Subcutaneous abdominal adipose tissue (tissue), 5 donors: ENCODE measurements around the gene ZNF722.
"Not testable (repeated sequence)": the region's sequence is repeated elsewhere in the genome, so short reads cannot be mapped to it uniquely, and the experiment has no call there.

Experiments
- H3K27ac ChIP-seq: one replicate; pipeline ENCODE4 v1.7.0; 2013; ENCODE audit warnings: low read depth, mild to moderate bottlenecking, inconsistent platforms, low read length, moderate library complexity
- H3K27me3 ChIP-seq, 5 donors: one replicate each; pipeline ENCODE4 v1.7.0; 2013; ENCODE audit warnings: low read length in 5 of 5, inconsistent platforms in 1 of 5; ENCODE audit not compliant: control insufficient read depth in 5 of 5, insufficient read depth in 4 of 5
- H3K36me3 ChIP-seq, 5 donors: one replicate each; pipeline ENCODE4 v1.7.0; 2013; ENCODE audit warnings: low read length in 5 of 5; ENCODE audit not compliant: control insufficient read depth in 5 of 5, insufficient read depth in 5 of 5
- H3K4me1 ChIP-seq, 5 donors: one replicate each; pipeline ENCODE4 v1.7.0; 2013; ENCODE audit warnings: low read length in 5 of 5, mild to moderate bottlenecking in 3 of 5, moderate library complexity in 1 of 5; ENCODE audit not compliant: control insufficient read depth in 5 of 5, insufficient read depth in 5 of 5
- H3K4me3 ChIP-seq, 5 donors: one replicate each; pipeline ENCODE4 v1.7.0; 2013; ENCODE audit warnings: low read length in 5 of 5, low read depth in 1 of 5
- H3K9ac ChIP-seq, 5 donors: one replicate each; pipeline ENCODE4 v1.7.0; 2013; ENCODE audit warnings: low read length in 5 of 5, mild to moderate bottlenecking in 4 of 5, moderate library complexity in 3 of 5
- H3K9me3 ChIP-seq, 5 donors: one replicate each; pipeline ENCODE4 v1.7.0; 2013; ENCODE audit warnings: low read length in 5 of 5; ENCODE audit not compliant: control insufficient read depth in 5 of 5
- donor health status: healthy.
- donor health status: healthy.
- donor health status: healthy.
- donor health status: healthy.
- donor health status: healthy.

ZNF722 gene

GRCh38 chr7:63998549-63998948 is at the start of gene ZNF722:
TSS of gene ZNF722 (plus strand) at chr7:63998849. CDS start at chr7:63998962, 113 bp downstream.
- Histone ChIP-seq H3K27me3 (no peaks in the 10 kb centered on the region), H3K27ac (no peak within 1 kb of the TSS), H3K9me3 (peaks cover 3 to 42% (median 25%) of the 10 kb centered on the region in 5 donors), H3K9ac (no peak within 1 kb of the TSS), H3K4me1 (no peaks in the 10 kb centered on the region), H3K36me3 (no peaks in the 10 kb centered on the region), H3K4me3 (no peak within 1 kb of the TSS)

GRCh38 chr7:63953181-63953580 is 45.5 kb upstream of the ZNF722 start:
- no peak overlapping the region for H3K9ac ChIP-seq
- no peaks in the 10 kb centered on the region for H3K36me3 ChIP-seq
- H3K4me1 ChIP-seq, result no peaks in the 10 kb centered on the region
- no peaks in the 10 kb centered on the region for H3K27me3 ChIP-seq
- H3K4me3 ChIP-seq, result peak overlapping the region in 1 of 5 donors; percentile 13
- peaks cover 0 to 40% (median 17%) of the 10 kb centered on the region in 5 donors for H3K9me3 ChIP-seq
- H3K27ac ChIP-seq, result no peak overlapping the region

GRCh38 chr7:63968629-63969028 is 30.0 kb upstream of the ZNF722 start:
- Histone ChIP-seq H3K4me1 (no peaks in the 10 kb centered on the region), H3K4me3 (no peak overlapping the region), H3K27me3 (no peaks in the 10 kb centered on the region), H3K9ac (no peak overlapping the region), H3K36me3 (no peaks in the 10 kb centered on the region), H3K27ac (no peak overlapping the region), H3K9me3 (peaks cover 0 to 11% (median 5%) of the 10 kb centered on the region in 5 donors)

- not testable (repeated sequence) for H3K27me3 ChIP-seq, H3K27ac ChIP-seq, H3K9ac ChIP-seq, H3K36me3 ChIP-seq, H3K4me1 ChIP-seq
- H3K9me3 ChIP-seq, result peaks cover 12 to 52% (median 47%) of the 10 kb centered on the region in 5 donors
- peak overlapping the region in 1 of 5 donors; percentile 33 for H3K4me3 ChIP-seq
Observed at GRCh38 chr7:64015496-64015895, 16.8 kb downstream of the ZNF722 start.

- Histone ChIP-seq H3K36me3 (no peaks in the 10 kb centered on the region), H3K4me1 (peaks cover 0 to 3% (median 0%) of the 10 kb centered on the region in 5 donors), H3K27me3 (peaks cover 0 to 3% (median 0%) of the 10 kb centered on the region in 5 donors), H3K4me3 (no peak overlapping the region), H3K27ac (no peak overlapping the region), H3K9ac (no peak overlapping the region), H3K9me3 (peaks cover 14 to 80% (median 59%) of the 10 kb centered on the region in 5 donors)
Observed at GRCh38 chr7:64035388-64035787, 36.7 kb downstream of the ZNF722 start.

- Histone ChIP-seq H3K27ac (no peak overlapping the region), H3K9me3 (peaks cover 14 to 73% (median 47%) of the 10 kb centered on the region in 5 donors), H3K4me1 (no peaks in the 10 kb centered on the region), H3K4me3 (peak overlapping the region in 4 of 5 donors; percentile 9 to 33 (median 24)), H3K36me3 (no peaks in the 10 kb centered on the region), H3K27me3 (peaks cover 0 to 3% (median 0%) of the 10 kb centered on the region in 5 donors), H3K9ac (no peak overlapping the region)
Observed at GRCh38 chr7:64037095-64037494, 38.4 kb downstream of the ZNF722 start.

- Histone ChIP-seq H3K27ac (peak within 1 kb of the TSS; percentile 67), H3K4me1 (peaks cover 0 to 14% (median 12%) of the 10 kb centered on the region in 5 donors), H3K4me3 (peak within 1 kb of the TSS; percentile 77 to 97 (median 90)), H3K9ac (peak within 1 kb of the TSS; percentile 64 to 83 (median 79)), H3K27me3 (no peaks in the 10 kb centered on the region), H3K9me3 (peaks cover 0 to 19% (median 9%) of the 10 kb centered on the region in 5 donors), H3K36me3 (no peaks in the 10 kb centered on the region)
Observed at GRCh38 chr7:64045301-64046040, 46.8 kb downstream of the ZNF722 start, which contains the start of gene ZNF727. TSS of gene ZNF727 (plus strand) at chr7:64045434. CDS start at chr7:64045622, 188 bp downstream.

GRCh38 chr7:64046041-64046389 is 47.4 kb downstream of the ZNF722 start:
- peaks cover 0 to 14% (median 12%) of the 10 kb centered on the region in 5 donors for H3K4me1 ChIP-seq
- H3K4me3 ChIP-seq, result peak overlapping the region; percentile 77 to 97 (median 90)
- peak overlapping the region; percentile 64 to 83 (median 79) for H3K9ac ChIP-seq
- peaks cover 0 to 19% (median 9%) of the 10 kb centered on the region in 5 donors for H3K9me3 ChIP-seq
- H3K27me3 ChIP-seq, result no peaks in the 10 kb centered on the region
- no peaks in the 10 kb centered on the region for H3K36me3 ChIP-seq
- H3K27ac ChIP-seq, result peak overlapping the region; percentile 67
